Measurements from ENCODE around the gene GGCX.

GGCX gene

DNA sequence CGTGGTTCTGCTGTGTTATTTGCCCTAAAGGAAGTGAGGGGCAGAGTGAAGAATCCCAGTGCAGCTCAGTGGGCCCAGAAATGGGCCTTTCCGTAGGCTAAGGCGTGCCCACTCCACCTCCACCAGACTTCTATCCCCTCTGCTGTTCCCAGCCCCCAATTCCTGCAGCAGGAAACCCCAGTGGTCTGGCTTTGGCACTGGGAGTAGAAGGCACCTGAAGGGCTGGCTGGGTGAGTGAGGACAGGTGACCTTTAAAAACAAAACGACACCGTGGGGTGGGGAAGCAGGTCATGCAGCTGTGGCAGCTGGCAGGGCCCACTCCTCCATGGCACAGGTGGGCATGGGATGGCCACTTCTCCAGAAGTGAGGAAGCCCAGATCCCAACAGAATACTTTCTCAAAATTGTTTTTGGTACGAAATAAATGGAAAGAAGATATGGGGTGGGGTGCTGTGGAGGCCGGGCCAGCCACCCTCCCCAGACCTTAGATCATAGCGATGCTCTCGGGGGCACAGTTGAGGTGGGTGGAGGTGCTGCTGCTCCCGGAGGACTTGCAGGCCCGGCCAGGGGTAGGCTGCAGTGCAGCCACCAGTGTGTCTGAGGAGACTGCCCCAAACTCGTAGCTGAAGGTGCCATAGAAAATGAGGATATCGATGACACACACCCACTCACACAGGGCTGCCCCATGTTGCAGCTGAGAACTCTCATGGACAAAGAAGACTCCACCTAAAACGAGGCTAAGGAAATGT lies 37.5 kb upstream of the GGCX start:
- no peak for TF ChIP-seq CTCF (IDR thresholded peaks at IDR 0.05; ENCODE audit: control extremely low read depth, extremely low read depth, low read depth, missing control alignments)
- no peak for DNase-seq (ENCODE audit: extremely low spot score)
- POLR2A ChIA-PET, result interaction anchor here (1.5 kb wide), 2 partner anchors 10 to 52 kb away, joined by 3 to 4 read pairs; no protein-coding TSS in a partner anchor
- CTCF ChIA-PET, result no interaction called here

- no peak for DNase-seq (ENCODE audit: extremely low spot score)
- no peak for TF ChIP-seq CTCF (IDR thresholded peaks at IDR 0.05; ENCODE audit: control extremely low read depth, extremely low read depth, low read depth, missing control alignments)
- POLR2A ChIA-PET, result interaction anchor here (0.6 kb wide), 1 partner anchor 40 kb away, joined by 4 read pairs; no protein-coding TSS in a partner anchor
- CTCF ChIA-PET, result interaction anchor here (1.0 to 1.7 kb wide), 5 partner anchors 10 to 176 kb away, joined by 3 to 5 read pairs (median 3); no protein-coding TSS in a partner anchor
Observed at GRCh38 chr2:85597241-85597640, 35.9 kb upstream of the GGCX start.

- POLR2A ChIA-PET, result interaction anchor here (0.5 to 1.6 kb wide), 2 partner anchors 15 to 16 kb away, joined by 3 to 6 read pairs; partner anchors contain the start of gene C2orf68
- CTCF ChIA-PET, result interaction anchor here (1.0 to 1.7 kb wide), 4 partner anchors 9 to 175 kb away, joined by 3 to 5 read pairs (median 3); no protein-coding TSS in a partner anchor
- DNase-seq (ENCODE audit: extremely low spot score), result no peak
- no peak for TF ChIP-seq CTCF (IDR thresholded peaks at IDR 0.05; ENCODE audit: control extremely low read depth, extremely low read depth, low read depth, missing control alignments)
Observed at GRCh38 chr2:85596486-85597143, 35.3 kb upstream of the GGCX start.

- no peak for TF ChIP-seq CTCF (IDR thresholded peaks at IDR 0.05; ENCODE audit: control extremely low read depth, extremely low read depth, low read depth, missing control alignments)
- CTCF ChIA-PET, result interaction anchor here (1.0 to 1.7 kb wide), 5 partner anchors 9 to 175 kb away, joined by 3 to 10 read pairs (median 4); no protein-coding TSS in a partner anchor
- POLR2A ChIA-PET, result interaction anchor here (0.5 to 1.6 kb wide), 7 partner anchors 10 to 421 kb away, joined by 3 to 9 read pairs (median 4); partner anchors contain the start of genes C2orf68 and MAT2A
- no peak for DNase-seq (ENCODE audit: extremely low spot score)
Observed at GRCh38 chr2:85596026-85596333, 34.7 kb upstream of the GGCX start.

DNA sequence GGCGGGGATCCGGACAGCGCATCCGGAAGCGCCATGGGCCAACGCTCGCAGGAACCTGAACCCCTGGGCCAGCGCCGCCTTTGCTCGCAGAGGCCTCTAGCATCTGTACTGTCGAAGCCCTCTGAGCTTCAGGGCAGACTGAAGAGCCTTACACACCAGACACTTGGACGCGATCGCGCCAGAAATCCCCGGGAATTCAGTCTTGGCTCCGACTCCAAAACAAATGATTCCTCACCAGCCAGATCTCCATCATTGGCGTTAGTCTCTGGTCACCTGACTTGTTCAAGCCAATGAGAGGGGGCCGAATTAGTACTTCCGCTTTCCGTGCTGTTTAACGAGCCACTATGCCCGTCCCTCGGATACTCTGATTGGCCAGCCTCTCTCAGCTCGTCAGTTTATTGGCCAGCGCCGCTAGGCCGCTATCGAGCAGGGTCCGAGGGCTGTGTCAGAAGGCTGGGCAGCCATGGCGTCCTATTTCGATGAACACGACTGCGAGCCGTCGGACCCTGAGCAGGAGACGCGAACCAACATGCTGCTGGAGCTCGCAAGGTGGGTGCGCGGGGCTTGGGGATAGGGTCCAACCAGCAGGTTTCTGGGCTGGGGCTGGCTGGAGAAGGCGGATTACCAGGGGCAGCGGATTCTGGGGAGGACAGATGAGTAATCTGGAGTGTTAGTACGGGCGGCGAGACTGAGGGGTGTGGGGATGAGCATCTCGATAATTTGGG lies 34.2 kb upstream of the GGCX start, which contains the start of gene RNF181:
RNF181 (plus strand) TSS at position 445 of the 725 bp plus-strand sequence; CDS start at position 464, 19 bp downstream.
- no peak for TF ChIP-seq CTCF (IDR thresholded peaks at IDR 0.05; ENCODE audit: control extremely low read depth, extremely low read depth, low read depth, missing control alignments)
- peak; percentile 95 for DNase-seq (ENCODE audit: extremely low spot score)
- ChIA-PET POLR2A (interaction anchor here (0.6 to 1.6 kb wide), 11 partner anchors 8 to 422 kb away, joined by 3 to 9 read pairs (median 4); partner anchors contain the start of genes C2orf68, GGCX and MAT2A), CTCF (interaction anchor here (1.0 to 1.7 kb wide), 4 partner anchors 10 to 174 kb away, joined by 3 to 10 read pairs (median 4); no protein-coding TSS in a partner anchor)

Measured in GM10248 (cell line).